Ovary (tissue), 9 donors: ENCODE measurements around the gene CHN2. TPM values are rescaled to one million over a fixed set of nuclear protein-coding genes. Genes with fewer than 3 reads are reported as not detected.

Experiments
- DNase-seq, 5 donors: peaks; one replicate each; pipeline ENCODE4 v3.0.0-alpha.2; 2019 to 2020
- H3K27ac ChIP-seq, 2 donors: fragments of 200-600 bp; one replicate each; pipeline versions ENCODE4 v1.5.1 to v1.8.0; 2019 to 2022
- H3K27me3 ChIP-seq: fragments of 200-600 bp; one replicate; pipeline ENCODE4 v1.8.0; 2022
- H3K36me3 ChIP-seq: fragments of 200-600 bp; sonication (generic); one replicate; pipeline ENCODE4 v1.5.1; 2019
- H3K4me1 ChIP-seq: one replicate; pipeline ENCODE4 v1.8.1; 2013; ENCODE audit warnings: mild to moderate bottlenecking, moderate library complexity; ENCODE audit not compliant: insufficient read depth
- H3K4me3 ChIP-seq: fragments of 200-600 bp; sonication (generic); one replicate; pipeline ENCODE4 v1.5.1; 2017
- H3K9me3 ChIP-seq, 2 donors: fragments of 200-600 bp in 1 of 2; sonication (generic) in 1 of 2; one replicate each; pipeline versions ENCODE4 v1.5.1 to v1.8.1; 2013 to 2019; ENCODE audit warnings: mild to moderate bottlenecking in 1 of 2, moderate library complexity in 1 of 2
- CTCF ChIP-seq, 3 donors: fragments of 450-650 bp in 2 of 3; fragments of 200-600 bp in 1 of 3; IDR thresholded peaks; one replicate each; pipeline versions ENCODE4 v1.5.1 to v1.8.0; 2016 to 2022; ENCODE audit warnings: antibody characterized with exemption in 3 of 3, mild to moderate bottlenecking in 1 of 3
- EP300 ChIP-seq: sonication (generic); formaldehyde crosslinking; IDR thresholded peaks from one replicate; pipeline ENCODE4 v1.6.1; 2017; ENCODE audit warnings: antibody characterized with exemption
- POLR2A ChIP-seq: fragments of 450-650 bp; IDR thresholded peaks from one replicate; pipeline ENCODE4 v1.6.1; 2017; ENCODE audit warnings: antibody characterized with exemption, mild to moderate bottlenecking, moderate library complexity
- WGBS, 3 donors: extraction: QIAGEN DNeasy Blood & Tissue Kit in 1 of 3; methylation state at CpG; one replicate each; pipeline versions ENCODE4 v1.1.5 to v1.1.7; 2013 to 2017; 5-methylcytosine and 5-hydroxymethylcytosine counted together
- intact Hi-C, 4 donors: fragments of 100-400 bp; cut with DNase I; formaldehyde crosslinking; loops; one replicate each; pipeline versions ENCODE4 v1.11.0 to v1.15.1; 2022 to 2023
- polyA plus RNA-seq, 2 donors: library from polyadenylated mRNA; stranded (reverse); fragments of 200-250 nt in 1 of 2; fragments of 350-450 nt in 1 of 2; fragmentation: Illumina TruSeq in 1 of 2; extraction: RNeasy Lipid Tissue Mini Kit (QIAGEN cat#74804) in 1 of 2; gene quantifications; one replicate each; pipeline ENCODE4 v1.2.3, GENCODE V29; 2013 to 2014
- total RNA-seq, 7 donors: library from RNA; depleted of rRNA in 2 of 7; stranded (reverse); fragments of >200 nt in 2 of 7; fragmentation: NEBNext Ultra II Directional in 3 of 7; extraction: Animal tissue kit (Norgen Biotek cat#: 25700) in 3 of 7; gene quantifications; one replicate each; pipeline versions ENCODE4 v1.1.0 to v1.2.4, GENCODE V29; 2016 to 2023
- donor health status: DM: no; HTN: no; CAD: no; lungs with moderate emphysema.
- donor health status: DM: no; HTN: no; CAD: no.
- donor health status: Bipolar disorder and iron deficiency.
- donor health status: DM: yes; HTN: yes; CAD: no.
- donor health status: DM: no; HTN: no; CAD: no.
- donor health status: DM: yes; HTN: yes; CAD: no.

Gene CHN2
- total and polyA plus RNA-seq, 9 donors, result 17.9 to 32.6 (median 22.3) TPM

GRCh38 chr7:29287366-29287765 lies 92.8 kb downstream of the CHN2 start:
- no peaks in the 10 kb centered on the region for H3K4me1 ChIP-seq
- intact Hi-C loops, result no loop called here
- no peak overlapping the region for H3K27ac ChIP-seq
- no peak for TF ChIP-seq CTCF (IDR thresholded peaks at IDR 0.05)
- no peak for TF ChIP-seq POLR2A
- TF ChIP-seq EP300, result no peak
- no peak for DNase-seq
- H3K4me3 ChIP-seq, result no peak overlapping the region
- WGBS, 3 donors, result 4 to 12% (median 6%) methylated on average over 1 of the region's 1 CpG
- H3K36me3 ChIP-seq, result no peaks in the 10 kb centered on the region
- no peaks in the 10 kb centered on the region for H3K27me3 ChIP-seq
- no peaks in the 10 kb centered on the region for H3K9me3 ChIP-seq

GRCh38 chr7:29288181-29289091 lies 93.9 kb downstream of the CHN2 start:
- Histone ChIP-seq H3K9me3 (no peaks in the 10 kb centered on the region), H3K27ac (no peak overlapping the region), H3K27me3 (no peaks in the 10 kb centered on the region), H3K36me3 (no peaks in the 10 kb centered on the region), H3K4me1 (no peaks in the 10 kb centered on the region), H3K4me3 (no peak overlapping the region)
- intact Hi-C loops, result no loop called here
- WGBS, 3 donors, result 93 to 96% (median 94%) methylated on average over 6 of the region's 6 CpGs
- TF ChIP-seq CTCF (IDR thresholded peaks at IDR 0.05) (no peak), EP300 (no peak)
- no peak for DNase-seq

GRCh38 chr7:29289156-29290021 lies 94.8 kb downstream of the CHN2 start:
- intact Hi-C loops, result no loop called here
- Histone ChIP-seq H3K9me3 (no peaks in the 10 kb centered on the region), H3K4me3 (no peak overlapping the region), H3K27ac (no peak overlapping the region), H3K27me3 (no peaks in the 10 kb centered on the region), H3K36me3 (no peaks in the 10 kb centered on the region), H3K4me1 (no peaks in the 10 kb centered on the region)
- peak in 2 of 5 donors; percentile 21 to 29 for DNase-seq
- TF ChIP-seq EP300 (no peak), CTCF (IDR thresholded peaks at IDR 0.05) (no peak), POLR2A (no peak)
- 60 to 70% (median 63%) methylated on average over 15 of the region's 15 CpGs for WGBS, 3 donors

- Histone ChIP-seq H3K36me3 (no peaks in the 10 kb centered on the region), H3K27me3 (no peaks in the 10 kb centered on the region), H3K4me1 (no peaks in the 10 kb centered on the region), H3K4me3 (no peak overlapping the region), H3K27ac (no peak overlapping the region), H3K9me3 (no peaks in the 10 kb centered on the region)
- intact Hi-C loops, result no loop called here
- TF ChIP-seq POLR2A (no peak), CTCF (IDR thresholded peaks at IDR 0.05) (no peak)
- 94 to 97% (median 95%) methylated on average over 6 of the region's 6 CpGs for WGBS, 3 donors
- DNase-seq, result no peak
These were observed 96.3 kb downstream of the CHN2 start for GRCh38 chr7:29290829-29291228.
